ENCODE results near the gene C17orf67.

C17orf67 gene

DNA sequence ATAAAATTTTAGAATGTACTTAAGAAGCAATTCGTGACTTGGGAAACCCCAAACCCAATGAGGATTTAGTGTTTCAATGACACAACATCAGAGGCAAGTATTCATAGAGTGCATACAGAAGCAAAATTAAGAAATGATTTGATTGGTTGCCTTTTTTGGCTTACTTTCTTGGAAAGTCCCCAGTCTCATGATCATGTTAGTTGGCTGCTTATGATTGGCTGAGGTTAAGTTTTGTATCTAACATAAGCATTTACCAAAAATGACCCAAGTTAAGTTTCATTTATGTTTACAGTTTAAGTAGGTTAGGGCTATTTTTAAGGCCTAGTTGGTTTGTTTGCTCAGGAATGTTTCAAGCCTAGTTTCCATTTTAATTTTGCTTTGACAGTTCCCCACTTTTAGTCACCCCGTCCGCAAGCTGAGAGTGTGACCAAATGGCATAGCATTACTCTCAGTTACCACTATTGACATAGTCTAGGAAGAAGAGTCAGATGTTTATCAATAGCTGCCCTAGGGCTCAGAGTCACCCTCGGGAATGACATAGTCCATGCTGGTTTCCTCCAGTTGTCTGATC is 36.4 kb upstream of the C17orf67 start:
- H3K9me3 ChIP-seq: no peaks in the 10 kb centered on the region
- H3K36me3 ChIP-seq: no peaks in the 10 kb centered on the region
- H3K27me3 ChIP-seq: peaks cover 15% of the 10 kb centered on the region
- no peak overlapping the region for H3K4me3 ChIP-seq (ENCODE audit: low read depth, low read length)
- TF ChIP-seq, protein P1, sequence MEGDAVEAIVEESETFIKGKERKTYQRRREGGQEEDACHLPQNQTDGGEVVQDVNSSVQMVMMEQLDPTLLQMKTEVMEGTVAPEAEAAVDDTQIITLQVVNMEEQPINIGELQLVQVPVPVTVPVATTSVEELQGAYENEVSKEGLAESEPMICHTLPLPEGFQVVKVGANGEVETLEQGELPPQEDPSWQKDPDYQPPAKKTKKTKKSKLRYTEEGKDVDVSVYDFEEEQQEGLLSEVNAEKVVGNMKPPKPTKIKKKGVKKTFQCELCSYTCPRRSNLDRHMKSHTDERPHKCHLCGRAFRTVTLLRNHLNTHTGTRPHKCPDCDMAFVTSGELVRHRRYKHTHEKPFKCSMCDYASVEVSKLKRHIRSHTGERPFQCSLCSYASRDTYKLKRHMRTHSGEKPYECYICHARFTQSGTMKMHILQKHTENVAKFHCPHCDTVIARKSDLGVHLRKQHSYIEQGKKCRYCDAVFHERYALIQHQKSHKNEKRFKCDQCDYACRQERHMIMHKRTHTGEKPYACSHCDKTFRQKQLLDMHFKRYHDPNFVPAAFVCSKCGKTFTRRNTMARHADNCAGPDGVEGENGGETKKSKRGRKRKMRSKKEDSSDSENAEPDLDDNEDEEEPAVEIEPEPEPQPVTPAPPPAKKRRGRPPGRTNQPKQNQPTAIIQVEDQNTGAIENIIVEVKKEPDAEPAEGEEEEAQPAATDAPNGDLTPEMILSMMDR (IDR thresholded peaks at IDR 0.05; ENCODE audit: low read depth, low read length): no peak
- DNase-seq: no peak
- H3K4me1 ChIP-seq: no peaks in the 10 kb centered on the region

DNA sequence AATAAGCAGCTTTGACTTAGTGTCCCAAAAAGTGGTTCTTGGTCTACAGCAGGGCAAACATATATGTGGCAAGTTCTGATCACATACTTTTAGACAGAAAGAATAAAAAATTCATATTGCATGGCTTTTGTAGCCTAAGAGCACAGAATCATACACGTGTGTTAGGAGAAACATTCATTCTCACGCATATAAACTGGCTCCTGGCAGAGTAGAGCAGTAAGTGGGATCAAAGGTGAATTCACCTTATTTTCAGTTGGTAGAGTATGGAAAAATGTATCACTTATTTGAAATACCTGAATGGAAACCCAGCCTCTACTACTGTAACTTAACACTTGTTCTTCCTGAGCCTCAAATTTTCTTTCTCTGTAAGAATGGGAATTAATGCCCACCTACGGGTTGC is 35.0 kb upstream of the C17orf67 start:
- DNase-seq: no peak
- Histone ChIP-seq H3K27me3 (peaks cover 21% of the 10 kb centered on the region), H3K36me3 (no peaks in the 10 kb centered on the region), H3K4me1 (no peaks in the 10 kb centered on the region), H3K4me3 (ENCODE audit: low read depth, low read length) (no peak overlapping the region), H3K9me3 (no peaks in the 10 kb centered on the region)
- TF ChIP-seq, protein P1 (IDR thresholded peaks at IDR 0.05; ENCODE audit: low read depth, low read length): no peak

DNA sequence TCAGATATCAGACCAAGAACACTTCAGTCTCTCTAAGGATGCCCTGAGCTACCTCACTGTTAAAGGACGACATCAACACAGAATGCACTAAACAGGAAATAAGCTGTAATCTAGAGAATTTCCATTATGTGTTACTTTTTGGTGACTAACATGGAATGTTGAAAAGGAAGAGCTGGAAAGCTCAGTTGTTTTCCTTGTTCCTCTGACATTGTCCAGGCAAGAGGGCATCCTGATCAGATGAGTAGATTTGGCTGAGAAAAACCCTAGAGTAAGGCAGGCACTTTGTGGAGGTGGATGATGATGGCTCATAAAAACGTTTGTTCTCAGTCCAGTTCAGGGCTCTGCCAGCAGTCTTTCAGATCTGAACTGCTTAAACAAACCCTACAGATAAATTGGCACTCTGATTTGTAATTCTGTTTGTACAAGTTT is 34.2 kb upstream of the C17orf67 start:
- no peak for DNase-seq
- Histone ChIP-seq H3K36me3 (no peaks in the 10 kb centered on the region), H3K4me3 (ENCODE audit: low read depth, low read length) (no peak overlapping the region), H3K9me3 (no peaks in the 10 kb centered on the region), H3K27me3 (peaks cover 26% of the 10 kb centered on the region), H3K4me1 (no peaks in the 10 kb centered on the region)
- TF ChIP-seq, protein P1 (IDR thresholded peaks at IDR 0.05; ENCODE audit: low read depth, low read length): no peak

DNA sequence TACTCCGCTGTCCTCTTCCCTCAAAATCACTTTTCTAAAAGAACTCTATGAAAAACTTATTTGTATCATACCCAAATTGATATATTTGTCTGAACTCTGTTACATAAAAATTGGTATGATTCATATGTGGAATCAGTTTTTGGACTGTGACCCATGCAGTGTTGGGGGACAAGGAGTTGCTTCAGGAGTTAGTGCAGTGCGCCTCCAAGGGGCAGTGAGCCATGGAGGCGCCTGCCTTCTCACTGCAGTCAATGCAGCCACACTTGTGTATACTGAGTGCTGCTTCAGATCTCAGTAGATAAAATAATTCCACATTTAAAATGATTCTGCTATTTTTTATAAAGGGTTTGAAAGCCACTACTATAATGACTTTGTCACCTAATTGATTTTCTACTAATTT is 32.8 kb upstream of the C17orf67 start:
- Histone ChIP-seq H3K27me3 (peaks cover 39% of the 10 kb centered on the region), H3K36me3 (no peaks in the 10 kb centered on the region), H3K4me3 (ENCODE audit: low read depth, low read length) (no peak overlapping the region), H3K9me3 (no peaks in the 10 kb centered on the region), H3K4me1 (no peaks in the 10 kb centered on the region)
- no peak for DNase-seq
- TF ChIP-seq, protein P1 (IDR thresholded peaks at IDR 0.05; ENCODE audit: low read depth, low read length): peak; percentile 29

DNA sequence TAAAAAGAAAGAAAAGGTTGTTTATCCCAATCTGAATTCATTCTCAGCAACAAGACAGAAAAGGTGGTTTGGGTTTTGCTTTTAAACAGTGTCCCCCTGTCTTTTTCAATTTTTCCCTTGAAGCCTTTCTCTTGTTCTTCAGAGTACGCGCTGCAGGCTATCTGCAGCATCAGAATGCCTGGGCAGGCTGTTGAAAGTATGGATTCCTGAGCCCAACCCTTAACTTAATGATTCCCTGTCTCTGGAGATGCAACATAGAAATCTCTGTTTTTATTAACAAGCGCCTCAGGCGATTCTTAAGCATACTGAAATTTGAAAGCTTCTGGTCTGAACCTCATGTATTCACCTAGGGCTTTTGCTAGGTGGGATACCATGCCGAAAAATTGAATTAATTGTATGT is 32.4 kb upstream of the C17orf67 start:
- no peaks in the 10 kb centered on the region for H3K36me3 ChIP-seq
- no peak for DNase-seq

DNA sequence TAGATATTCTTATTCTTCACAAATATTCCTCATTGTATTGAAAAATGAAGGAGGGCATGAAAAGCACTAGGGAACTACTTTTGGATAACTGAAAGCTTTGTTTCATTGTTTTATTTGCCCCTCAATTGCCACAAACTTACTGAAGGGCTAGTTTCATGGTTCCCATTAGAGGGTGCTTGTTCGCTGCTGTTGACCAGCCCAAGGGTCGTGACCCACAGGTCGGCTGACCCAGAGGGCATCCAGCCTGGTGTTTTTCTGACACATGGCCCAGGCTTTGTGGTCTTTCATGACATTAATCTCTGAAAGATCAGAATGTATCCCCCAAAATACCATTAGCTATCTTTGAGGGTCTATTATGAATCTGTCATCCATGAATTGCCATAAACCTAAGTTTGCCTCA is 30.3 kb upstream of the C17orf67 start:
- no peaks in the 10 kb centered on the region for H3K36me3 ChIP-seq
- H3K4me1 ChIP-seq: no peaks in the 10 kb centered on the region

More for the DNA sequence above, 32.4 kb upstream of the C17orf67 start:
- TF ChIP-seq, protein P1 (IDR thresholded peaks at IDR 0.05; ENCODE audit: low read depth, low read length): no peak
- H3K4me1 ChIP-seq: no peaks in the 10 kb centered on the region
- H3K27me3 ChIP-seq: peaks cover 41% of the 10 kb centered on the region
- no peaks in the 10 kb centered on the region for H3K9me3 ChIP-seq
- H3K4me3 ChIP-seq (ENCODE audit: low read depth, low read length): no peak overlapping the region

More for the DNA sequence above, 30.3 kb upstream of the C17orf67 start:
- TF ChIP-seq, protein P1 (IDR thresholded peaks at IDR 0.05; ENCODE audit: low read depth, low read length): no peak
- H3K4me3 ChIP-seq (ENCODE audit: low read depth, low read length): no peak overlapping the region
- DNase-seq: no peak
- no peaks in the 10 kb centered on the region for H3K9me3 ChIP-seq
- H3K27me3 ChIP-seq: peaks cover 50% of the 10 kb centered on the region
